Panc1 (cell line): ENCODE measurements around the gene TBC1D22A.

Source experiments
- POLR2AphosphoS5 ChIP-seq: IDR thresholded peaks from 2 replicates; pipeline ENCODE4 v1.6.1; 2012; ENCODE audit warnings: mild to moderate bottlenecking, low read depth, low read length, moderate library complexity
- TF ChIP-seq, protein P1 (sequence below): fragments of 450-650 bp; IDR thresholded peaks from 2 replicates; pipeline ENCODE4 v1.5.1; 2017; ENCODE audit warnings: mild to moderate bottlenecking

DNA sequence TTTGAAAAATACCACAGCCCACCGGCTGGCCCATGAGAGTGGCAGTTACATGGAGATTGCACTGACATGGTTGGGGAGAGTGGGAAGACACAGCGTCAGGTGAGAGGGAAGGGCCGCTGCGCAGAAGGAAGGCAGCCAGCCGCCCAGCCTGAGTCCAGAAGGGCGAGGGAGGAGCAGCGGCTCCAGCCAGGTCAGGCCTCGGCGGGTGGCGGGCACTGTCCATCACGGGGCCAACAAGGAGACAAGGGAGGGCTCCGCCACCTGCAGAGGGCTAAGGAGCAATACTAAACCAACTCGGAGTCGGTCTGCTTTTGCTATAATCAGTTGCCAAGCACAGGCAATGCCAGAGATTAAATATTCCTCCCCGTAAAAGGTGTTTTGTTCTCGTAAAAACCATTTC is 384.5 kb downstream of the TBC1D22A start:
- TF ChIP-seq POLR2AphosphoS5, result no peak
- TF ChIP-seq, protein P1, sequence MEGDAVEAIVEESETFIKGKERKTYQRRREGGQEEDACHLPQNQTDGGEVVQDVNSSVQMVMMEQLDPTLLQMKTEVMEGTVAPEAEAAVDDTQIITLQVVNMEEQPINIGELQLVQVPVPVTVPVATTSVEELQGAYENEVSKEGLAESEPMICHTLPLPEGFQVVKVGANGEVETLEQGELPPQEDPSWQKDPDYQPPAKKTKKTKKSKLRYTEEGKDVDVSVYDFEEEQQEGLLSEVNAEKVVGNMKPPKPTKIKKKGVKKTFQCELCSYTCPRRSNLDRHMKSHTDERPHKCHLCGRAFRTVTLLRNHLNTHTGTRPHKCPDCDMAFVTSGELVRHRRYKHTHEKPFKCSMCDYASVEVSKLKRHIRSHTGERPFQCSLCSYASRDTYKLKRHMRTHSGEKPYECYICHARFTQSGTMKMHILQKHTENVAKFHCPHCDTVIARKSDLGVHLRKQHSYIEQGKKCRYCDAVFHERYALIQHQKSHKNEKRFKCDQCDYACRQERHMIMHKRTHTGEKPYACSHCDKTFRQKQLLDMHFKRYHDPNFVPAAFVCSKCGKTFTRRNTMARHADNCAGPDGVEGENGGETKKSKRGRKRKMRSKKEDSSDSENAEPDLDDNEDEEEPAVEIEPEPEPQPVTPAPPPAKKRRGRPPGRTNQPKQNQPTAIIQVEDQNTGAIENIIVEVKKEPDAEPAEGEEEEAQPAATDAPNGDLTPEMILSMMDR, result no peak
